DND-41 (cell line): ENCODE results near the gene ATP1A1.

Source experiments
- ATAC-seq: fragments of 200-7000 bp; cut with Tn5 transposase; 3 replicates; pipeline ENCODE4 v1.9.1; 2021; ENCODE audit warnings: low read depth; ENCODE audit not compliant: insufficient read depth
- DNase-seq: peaks from one replicate; pipeline ENCODE4 v3.0.0-alpha.2; 2020
- H2AFZ ChIP-seq: 2 replicates; pipeline ENCODE4 v1.6.0; 2012; ENCODE audit warnings: low read depth, low read length
- H3K27ac ChIP-seq: 2 replicates; pipeline ENCODE4 v1.5.1; 2012; ENCODE audit warnings: low read length, inconsistent platforms
- H3K27me3 ChIP-seq: fragments of 200-600 bp; sonication (generic); 2 replicates; pipeline ENCODE4 v1.6.0; 2012; ENCODE audit warnings: low read length, mild to moderate bottlenecking, inconsistent platforms; ENCODE audit not compliant: insufficient read depth, poor library complexity
- H3K36me3 ChIP-seq: 2 replicates; pipeline ENCODE4 v1.5.1; 2012; ENCODE audit warnings: low read length, inconsistent platforms; ENCODE audit not compliant: insufficient read depth
- H3K4me1 ChIP-seq: 2 replicates; pipeline ENCODE4 v1.5.1; 2012; ENCODE audit warnings: mild to moderate bottlenecking, low read length; ENCODE audit not compliant: insufficient read depth
- H3K4me2 ChIP-seq: 2 replicates; pipeline ENCODE4 v1.6.0; 2012; ENCODE audit warnings: mild to moderate bottlenecking, moderate library complexity, low read length, inconsistent platforms; ENCODE audit not compliant: insufficient read depth
- H3K4me3 ChIP-seq, 2 experiments: fragments of 200-600 bp in 1 of 2; shearing (Covaris generic) in 1 of 2; 2 replicates each; pipeline ENCODE4 v1.5.1; 2012 to 2016; ENCODE audit warnings: inconsistent platforms in 2 of 2, low read length in 2 of 2, mild to moderate bottlenecking in 2 of 2, low read depth in 1 of 2, moderate library complexity in 1 of 2
- H3K79me2 ChIP-seq: 2 replicates; pipeline ENCODE4 v1.6.0; 2012; ENCODE audit warnings: low read length, inconsistent platforms; ENCODE audit not compliant: insufficient read depth
- H3K9ac ChIP-seq: 2 replicates; pipeline ENCODE4 v1.6.0; 2012; ENCODE audit warnings: low read depth, mild to moderate bottlenecking, inconsistent platforms, low read length, moderate library complexity
- H3K9me3 ChIP-seq: 2 replicates; pipeline ENCODE4 v1.5.1; 2012; ENCODE audit warnings: low read length, moderate library complexity, mild to moderate bottlenecking, inconsistent platforms; ENCODE audit not compliant: insufficient read depth, severe bottlenecking
- H4K20me1 ChIP-seq: 2 replicates; pipeline ENCODE4 v1.6.0; 2012; ENCODE audit warnings: low read length; ENCODE audit not compliant: insufficient read depth
- EZH2 ChIP-seq: IDR thresholded peaks from 3 replicates; pipeline ENCODE4 v1.6.1; 2012; ENCODE audit warnings: borderline replicate concordance, low read depth, mild to moderate bottlenecking, moderate library complexity, low read length, inconsistent platforms; ENCODE audit not compliant: severe bottlenecking
- TF ChIP-seq, protein P1 (sequence below): IDR thresholded peaks from 2 replicates; pipeline ENCODE4 v1.5.1; 2012; ENCODE audit warnings: borderline replicate concordance, low read length, moderate library complexity, mild to moderate bottlenecking; ENCODE audit not compliant: poor library complexity, severe bottlenecking; ENCODE audit errors: extremely low read depth

ATP1A1 gene

GRCh38 chr1:116380499-116381242 is 7.6 kb downstream of the ATP1A1 start:
- no peak overlapping the region for H3K27ac ChIP-seq
- H3K9me3 ChIP-seq, result no peaks in the 10 kb centered on the region
- H3K79me2 ChIP-seq, result peaks cover 80% of the 10 kb centered on the region
- TF ChIP-seq, protein P1, sequence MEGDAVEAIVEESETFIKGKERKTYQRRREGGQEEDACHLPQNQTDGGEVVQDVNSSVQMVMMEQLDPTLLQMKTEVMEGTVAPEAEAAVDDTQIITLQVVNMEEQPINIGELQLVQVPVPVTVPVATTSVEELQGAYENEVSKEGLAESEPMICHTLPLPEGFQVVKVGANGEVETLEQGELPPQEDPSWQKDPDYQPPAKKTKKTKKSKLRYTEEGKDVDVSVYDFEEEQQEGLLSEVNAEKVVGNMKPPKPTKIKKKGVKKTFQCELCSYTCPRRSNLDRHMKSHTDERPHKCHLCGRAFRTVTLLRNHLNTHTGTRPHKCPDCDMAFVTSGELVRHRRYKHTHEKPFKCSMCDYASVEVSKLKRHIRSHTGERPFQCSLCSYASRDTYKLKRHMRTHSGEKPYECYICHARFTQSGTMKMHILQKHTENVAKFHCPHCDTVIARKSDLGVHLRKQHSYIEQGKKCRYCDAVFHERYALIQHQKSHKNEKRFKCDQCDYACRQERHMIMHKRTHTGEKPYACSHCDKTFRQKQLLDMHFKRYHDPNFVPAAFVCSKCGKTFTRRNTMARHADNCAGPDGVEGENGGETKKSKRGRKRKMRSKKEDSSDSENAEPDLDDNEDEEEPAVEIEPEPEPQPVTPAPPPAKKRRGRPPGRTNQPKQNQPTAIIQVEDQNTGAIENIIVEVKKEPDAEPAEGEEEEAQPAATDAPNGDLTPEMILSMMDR, result no peak
- no peak for TF ChIP-seq EZH2
- peaks cover 57% of the 10 kb centered on the region for H4K20me1 ChIP-seq
- no peaks in the 10 kb centered on the region for H3K27me3 ChIP-seq
- H3K9ac ChIP-seq, result no peak overlapping the region
- ATAC-seq (no peak), DNase-seq (no peak)
- peaks cover 19% of the 10 kb centered on the region for H3K36me3 ChIP-seq
- H2AFZ ChIP-seq, result no peak overlapping the region
- H3K4me3 ChIP-seq, result no peak overlapping the region
- H3K4me1 ChIP-seq, result peaks cover 12% of the 10 kb centered on the region
- no peak overlapping the region for H3K4me2 ChIP-seq

GRCh38 chr1:116382321-116382720 is 9.3 kb downstream of the ATP1A1 start:
- H3K36me3 ChIP-seq, result peaks cover 32% of the 10 kb centered on the region
- H3K79me2 ChIP-seq, result peaks cover 64% of the 10 kb centered on the region
- H3K27me3 ChIP-seq, result no peaks in the 10 kb centered on the region
- no peak for TF ChIP-seq EZH2
- TF ChIP-seq, protein P1, result no peak
- H4K20me1 ChIP-seq, result peaks cover 45% of the 10 kb centered on the region
- no peak overlapping the region for H3K27ac ChIP-seq
- no peaks in the 10 kb centered on the region for H3K9me3 ChIP-seq
- H3K4me1 ChIP-seq, result peaks cover 4% of the 10 kb centered on the region; the same call in 1 of the 2 replicates
- H3K4me3 ChIP-seq, result no peak overlapping the region
- ATAC-seq (no peak), DNase-seq (no peak)
- no peak overlapping the region for H3K9ac ChIP-seq
- H3K4me2 ChIP-seq, result no peak overlapping the region
- no peak overlapping the region for H2AFZ ChIP-seq

DNA sequence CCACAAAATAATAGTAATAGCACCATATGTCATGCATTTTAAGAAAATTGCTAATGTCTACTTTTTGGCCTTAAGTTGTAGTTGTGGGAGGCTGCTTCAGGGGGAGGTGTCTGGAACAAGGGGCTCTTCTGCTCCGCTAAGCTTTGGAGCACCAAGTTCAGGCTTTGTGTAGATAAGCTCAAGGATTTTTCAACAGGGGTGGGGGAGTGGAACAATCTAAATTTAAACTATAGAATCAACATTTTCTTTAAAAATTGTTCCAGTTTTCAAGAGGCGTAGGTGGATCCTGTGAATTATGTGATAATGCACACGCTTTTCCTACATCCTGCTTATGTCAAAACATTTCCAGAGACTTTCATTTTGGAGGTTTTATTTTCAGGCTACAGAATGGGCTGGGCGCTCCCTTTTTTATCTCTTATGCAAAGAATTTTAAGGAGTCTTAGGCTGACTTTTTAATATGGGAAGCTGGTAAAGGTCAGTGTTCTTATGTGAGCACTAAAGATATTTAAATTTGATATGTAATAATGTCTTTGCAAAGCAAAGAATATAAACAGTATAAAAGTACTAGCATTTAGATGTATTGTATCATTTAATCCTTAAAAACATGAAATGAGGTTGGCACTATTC is 9.9 kb downstream of the ATP1A1 start:
- Histone ChIP-seq H3K27ac (no peak overlapping the region), H3K4me2 (no peak overlapping the region), H3K4me1 (no peaks in the 10 kb centered on the region), H3K79me2 (peaks cover 57% of the 10 kb centered on the region), H3K27me3 (no peaks in the 10 kb centered on the region), H2AFZ (no peak overlapping the region), H3K9ac (no peak overlapping the region), H3K4me3 (no peak overlapping the region), H4K20me1 (peaks cover 39% of the 10 kb centered on the region), H3K9me3 (no peaks in the 10 kb centered on the region), H3K36me3 (peaks cover 38% of the 10 kb centered on the region)
- ATAC-seq (no peak), DNase-seq (no peak)
- TF ChIP-seq, protein P1, result no peak
- no peak for TF ChIP-seq EZH2
